Neural cell (in vitro differentiated cells): ENCODE results near the gene SMCO2. TPM values are rescaled to one million over a fixed set of nuclear protein-coding genes. Genes with fewer than 3 reads are reported as not detected.

ENCODE experiments used
- H2AFZ ChIP-seq: fragments of 200-600, 300-800 bp; sonication (generic), shearing (Covaris generic); 2 replicates; pipeline ENCODE4 v1.6.0; 2014; ENCODE audit warnings: low read depth, mild to moderate bottlenecking, antibody characterized with exemption, low read length, moderate library complexity
- H3F3A ChIP-seq: fragments of 200-600 bp; shearing (Covaris generic); 2 replicates; pipeline ENCODE4 v1.6.1; 2016; ENCODE audit warnings: mild to moderate bottlenecking, moderate library complexity, mixed read lengths, antibody characterized with exemption, low read length; ENCODE audit not compliant: insufficient read depth, poor library complexity, severe bottlenecking
- H3K27ac ChIP-seq: fragments of 200-600, 300-800 bp; sonication (generic), shearing (Covaris generic); 2 replicates; pipeline ENCODE4 v1.5.1; 2014; ENCODE audit warnings: mild to moderate bottlenecking, low read length, moderate library complexity
- H3K27me3 ChIP-seq: fragments of 300-800, 200-600 bp; sonication (generic), shearing (Covaris generic); 2 replicates; pipeline ENCODE4 v1.6.0; 2014; ENCODE audit warnings: mild to moderate bottlenecking, low read depth, low read length, moderate library complexity; ENCODE audit not compliant: insufficient read depth
- H3K36me3 ChIP-seq: fragments of 300-800, 200-600 bp; sonication (generic), shearing (Covaris generic); 2 replicates; pipeline ENCODE4 v1.5.1; 2014; ENCODE audit warnings: mild to moderate bottlenecking, antibody characterized with exemption, low read length, moderate library complexity; ENCODE audit not compliant: insufficient read depth
- H3K4me2 ChIP-seq: fragments of 300-800, 200-600 bp; sonication (generic), shearing (Covaris generic); 2 replicates; pipeline ENCODE4 v1.6.0; 2014; ENCODE audit warnings: mild to moderate bottlenecking, low read length
- H3K4me3 ChIP-seq: fragments of 300-800, 200-600 bp; sonication (generic), shearing (Covaris generic); 2 replicates; pipeline ENCODE4 v1.5.1; 2014; ENCODE audit warnings: mild to moderate bottlenecking, low read length, moderate library complexity
- H3K79me2 ChIP-seq: fragments of 200-600 bp; shearing (Covaris generic); replicated peaks from 2 replicates; pipeline ENCODE4 v1.6.0; 2014; ENCODE audit warnings: mild to moderate bottlenecking, low read length, moderate library complexity; ENCODE audit not compliant: insufficient read depth
- H3K9ac ChIP-seq: fragments of 300-800, 200-600 bp; sonication (generic), shearing (Covaris generic); 2 replicates; pipeline ENCODE4 v1.6.1; 2016; ENCODE audit warnings: mild to moderate bottlenecking, low read length, mixed read lengths
- H3K9me2 ChIP-seq: fragments of 200-600 bp; shearing (Covaris generic); 2 replicates; pipeline ENCODE4 v1.6.1; 2016; ENCODE audit warnings: mild to moderate bottlenecking, low read length, mixed read lengths; ENCODE audit not compliant: insufficient read depth
- H3K9me3 ChIP-seq: fragments of 200-600, 300-800 bp; sonication (generic), shearing (Covaris generic); 2 replicates; pipeline ENCODE4 v1.6.1; 2016; ENCODE audit warnings: mild to moderate bottlenecking, mixed run types, low read length, moderate library complexity, mixed read lengths
- H4K20me1 ChIP-seq: fragments of 200-600 bp; shearing (Covaris generic); 2 replicates; pipeline ENCODE4 v1.6.1; 2016; ENCODE audit warnings: mild to moderate bottlenecking, mixed run types; ENCODE audit not compliant: insufficient read depth
- CTCF ChIP-seq: fragments of 450-650 bp; IDR thresholded peaks from 2 replicates; pipeline ENCODE4 v1.5.1; 2014; ENCODE audit warnings: antibody characterized with exemption, mild to moderate bottlenecking, moderate library complexity; ENCODE audit not compliant: poor library complexity, severe bottlenecking
- EP300 ChIP-seq: fragments of 450-650 bp; conservative IDR thresholded peaks from 2 replicates; pipeline ENCODE4 v1.6.1; 2014; ENCODE audit warnings: antibody characterized with exemption, mild to moderate bottlenecking, moderate library complexity; ENCODE audit not compliant: poor library complexity, severe bottlenecking
- EZH2 ChIP-seq: fragments of 200-600, 300-800 bp; shearing (Covaris generic), sonication (generic); IDR thresholded peaks from 2 replicates; pipeline ENCODE4 v1.6.1; 2014; ENCODE audit warnings: antibody characterized with exemption, low read length, borderline replicate concordance, mild to moderate bottlenecking; ENCODE audit not compliant: insufficient read depth, poor library complexity, severe bottlenecking
- MXI1 ChIP-seq: fragments of 450-650 bp; conservative IDR thresholded peaks from 2 replicates; pipeline ENCODE4 v1.6.1; 2014; ENCODE audit warnings: antibody characterized with exemption, mild to moderate bottlenecking; ENCODE audit not compliant: poor library complexity, severe bottlenecking
- POLR2AphosphoS5 ChIP-seq: IDR thresholded peaks from 2 replicates; pipeline ENCODE4 v1.6.1; 2012
- RAD21 ChIP-seq: fragments of 450-650 bp; conservative IDR thresholded peaks from 2 replicates; pipeline ENCODE4 v1.6.1; 2014; ENCODE audit warnings: antibody characterized with exemption, mild to moderate bottlenecking, moderate library complexity
- REST ChIP-seq: IDR thresholded peaks from 2 replicates; pipeline ENCODE4 v1.6.1; 2012; ENCODE audit warnings: borderline replicate concordance
- SMC3 ChIP-seq: fragments of 450-650 bp; conservative IDR thresholded peaks from 2 replicates; pipeline ENCODE4 v1.6.1; 2014; ENCODE audit warnings: antibody characterized with exemption, mild to moderate bottlenecking, moderate library complexity; ENCODE audit not compliant: poor library complexity
- TAF1 ChIP-seq: IDR thresholded peaks from 2 replicates; pipeline ENCODE4 v1.6.1; 2012; ENCODE audit warnings: low read depth
- polyA plus RNA-seq: library from polyadenylated mRNA; depleted of rRNA; stranded (reverse); fragments of >200 nt; gene quantifications from 2 replicates; pipeline ENCODE4 v1.2.3, GENCODE V29; 2014

SMCO2 gene
- polyA plus RNA-seq, 1 donor from 2014 or later = not detected

- Histone ChIP-seq H3F3A (no peaks in the 10 kb centered on the region), H3K79me2 (no peaks in the 10 kb centered on the region), H3K36me3 (no peaks in the 10 kb centered on the region), H3K4me3 (no peak overlapping the region), H2AFZ (no peak overlapping the region), H3K4me2 (no peak overlapping the region), H3K27ac (no peak overlapping the region), H3K27me3 (no peaks in the 10 kb centered on the region), H3K9me2 (no peaks in the 10 kb centered on the region), H3K9ac (no peak overlapping the region), H3K9me3 (no peaks in the 10 kb centered on the region), H4K20me1 (no peaks in the 10 kb centered on the region)
- TF ChIP-seq RAD21 = no peak
- TF ChIP-seq REST = no peak
- TF ChIP-seq MXI1 = no peak
- TF ChIP-seq EP300 = no peak
- TF ChIP-seq CTCF = no peak
- no peak for TF ChIP-seq TAF1
- TF ChIP-seq SMC3 = no peak
- TF ChIP-seq EZH2 = no peak
- no peak for TF ChIP-seq POLR2AphosphoS5
Measured at GRCh38 chr12:27515671-27516070, 69.1 kb downstream of the SMCO2 start.

DNA sequence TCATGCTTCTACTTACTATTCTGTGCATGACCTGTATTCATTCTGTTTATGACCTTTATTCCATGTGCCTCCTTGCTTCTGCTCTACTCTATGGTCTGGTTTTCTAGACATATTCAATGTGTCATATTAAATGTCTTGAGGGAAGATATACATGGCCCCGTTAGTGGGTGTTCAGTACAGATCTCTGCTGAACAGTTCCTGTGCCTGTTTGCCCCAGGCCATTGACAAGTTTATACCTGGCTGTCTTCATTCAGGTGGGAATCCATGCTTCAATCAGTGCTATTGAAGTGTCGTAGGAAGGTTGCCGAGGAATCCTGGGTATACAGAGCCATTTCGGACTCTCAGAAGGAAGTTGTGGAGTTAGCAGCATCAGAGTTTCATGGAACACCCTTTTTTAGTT lies 70.1 kb downstream of the SMCO2 start:
- H3K27me3 ChIP-seq = no peaks in the 10 kb centered on the region
- no peaks in the 10 kb centered on the region for H4K20me1 ChIP-seq
- H2AFZ ChIP-seq = no peak overlapping the region
- H3K36me3 ChIP-seq = no peaks in the 10 kb centered on the region
- H3K79me2 ChIP-seq = no peaks in the 10 kb centered on the region
- no peak overlapping the region for H3K27ac ChIP-seq
- H3K4me3 ChIP-seq = no peak overlapping the region
- H3K9ac ChIP-seq = no peak overlapping the region
- H3K9me2 ChIP-seq = no peaks in the 10 kb centered on the region
- no peaks in the 10 kb centered on the region for H3K9me3 ChIP-seq
- TF ChIP-seq RAD21 (no peak), CTCF (no peak), EP300 (no peak), TAF1 (no peak), REST (no peak), MXI1 (no peak), EZH2 (no peak), POLR2AphosphoS5 (no peak), SMC3 (no peak)
- H3K4me2 ChIP-seq = no peak overlapping the region
- no peaks in the 10 kb centered on the region for H3F3A ChIP-seq
